GM12878 (cell line): ENCODE data around the gene EMX1. TPM values are rescaled to one million over a fixed set of nuclear protein-coding genes. Genes with fewer than 3 reads are reported as not detected.

Source experiments
- ATAC-seq: fragments of 200-7000 bp; cut with Tn5 transposase; 3 replicates; pipeline ENCODE4 v1.9.1; 2020; ENCODE audit warnings: mild to moderate bottlenecking, moderate library complexity
- BruUV-seq: library from RNA; stranded (reverse); fragments of 400-500 nt; replicated peaks from 2 replicates; lab custom pipeline; 2021; lab: Mats Ljungman, UMichigan
- CTCF ChIA-PET: fragments of 300-600 bp; sonication (Branson Sonifier 250); formaldehyde crosslinking; extraction: SDS; loops from one replicate; lab custom pipeline; 2021; ENCODE audit warnings: inconsistent platforms; lab: Yijun Ruan, JAX
- POLR2A ChIA-PET: fragments of 350-600 bp; formaldehyde crosslinking; extraction: SDS; loops from one replicate; lab custom pipeline; 2021; ENCODE audit warnings: inconsistent platforms; lab: Charles Lee
- RAD21 ChIA-PET: fragments of 300-600 bp; sonication (Branson Sonifier 250); formaldehyde crosslinking; loops from one replicate; lab custom pipeline; 2023; ENCODE audit warnings: antibody characterized with exemption; ENCODE audit not compliant: unreplicated experiment; lab: Charles Lee
- SMC1A ChIA-PET: fragments of 300-600 bp; sonication (Branson Sonifier 250); formaldehyde crosslinking; loops from one replicate; lab custom pipeline; 2023; ENCODE audit not compliant: unreplicated experiment, uncharacterized antibody; lab: Charles Lee
- DNase-seq: peaks from one replicate; pipeline ENCODE4 v3.0.0-alpha.2; 2011; ENCODE audit warnings: low read depth, low spot score
- FAIRE-seq: peaks from 3 replicates; lab custom pipeline; 2011; peaks lifted over from hg19 to GRCh38; lab: Jason Lieb, UNC
- H2AFZ ChIP-seq: 2 replicates; pipeline ENCODE4 v1.6.0; 2011; ENCODE audit warnings: low read depth, low read length, control low read depth; ENCODE audit not compliant: control insufficient read depth
- H3K27ac ChIP-seq: 2 replicates; pipeline ENCODE4 v1.5.1; 2011; ENCODE audit warnings: control low read depth; ENCODE audit not compliant: control insufficient read depth, insufficient read depth
- H3K27me3 ChIP-seq, 2 experiments: replicated peaks in 1 of 2; 2 replicates each; pipeline versions ENCODE4 v1.6.0 to v1.6.1; 2011; ENCODE audit warnings: low read length in 1 of 2; ENCODE audit not compliant: control insufficient read depth in 2 of 2, insufficient read depth in 2 of 2
- H3K36me3 ChIP-seq, 2 experiments: 2 replicates each; pipeline ENCODE4 v1.5.1; 2011; ENCODE audit warnings: low read length in 1 of 2; ENCODE audit not compliant: control insufficient read depth in 2 of 2, insufficient read depth in 2 of 2
- H3K4me1 ChIP-seq: 2 replicates; pipeline ENCODE4 v1.6.1; 2011; ENCODE audit warnings: mild to moderate bottlenecking, low read length, moderate library complexity, mixed read lengths; ENCODE audit not compliant: control insufficient read depth, insufficient read depth
- H3K4me2 ChIP-seq: 2 replicates; pipeline ENCODE4 v1.6.0; 2011; ENCODE audit warnings: control low read depth; ENCODE audit not compliant: control insufficient read depth, insufficient read depth
- H3K4me3 ChIP-seq: fragments of 200-600 bp; sonication (generic); 2 replicates; pipeline ENCODE4 v1.5.1; 2016
- H3K79me2 ChIP-seq: 2 replicates; pipeline ENCODE4 v1.6.0; 2011; ENCODE audit warnings: low read length; ENCODE audit not compliant: control insufficient read depth, insufficient read depth
- H3K9ac ChIP-seq: 2 replicates; pipeline ENCODE4 v1.8.0; 2011; ENCODE audit warnings: low read length, control low read depth, mixed read lengths; ENCODE audit not compliant: control insufficient read depth, insufficient read depth
- H3K9me3 ChIP-seq: replicated peaks from 3 replicates; pipeline ENCODE4 v1.5.1; 2011; ENCODE audit warnings: mild to moderate bottlenecking, low read length; ENCODE audit not compliant: control insufficient read depth, insufficient read depth
- H4K20me1 ChIP-seq: 2 replicates; pipeline ENCODE4 v1.6.0; 2011; ENCODE audit not compliant: control insufficient read depth, insufficient read depth
- ATF3 ChIP-seq: IDR thresholded peaks from 2 replicates; pipeline ENCODE4 v1.6.1; 2011; ENCODE audit warnings: low read depth, mild to moderate bottlenecking, low read length, moderate library complexity, borderline replicate concordance; ENCODE audit errors: extremely low read depth
- BRCA1 ChIP-seq: IDR thresholded peaks from 2 replicates; pipeline ENCODE4 v1.6.1; 2011; ENCODE audit warnings: low read depth, low read length, improper control_type of control experiment
- DPF2 ChIP-seq: fragments of 450-650 bp; IDR thresholded peaks from 2 replicates; pipeline ENCODE4 v1.6.1; 2017; ENCODE audit warnings: mild to moderate bottlenecking
- MEF2A ChIP-seq: IDR thresholded peaks from 2 replicates; pipeline ENCODE4 v1.6.1; 2011; ENCODE audit warnings: low read depth, mild to moderate bottlenecking, low read length, moderate library complexity; ENCODE audit not compliant: insufficient read depth
- MTA3 ChIP-seq: IDR thresholded peaks from 2 replicates; pipeline ENCODE4 v1.6.1; 2012; ENCODE audit warnings: low read length, inconsistent platforms, borderline replicate concordance
- RB1 ChIP-seq: fragments of 450-650 bp; formaldehyde crosslinking; IDR thresholded peaks from 2 replicates; pipeline ENCODE4 v1.6.1; 2017; ENCODE audit warnings: mild to moderate bottlenecking, borderline replicate concordance
- SMAD1 ChIP-seq: fragments of 450-650 bp; IDR thresholded peaks from 2 replicates; pipeline ENCODE4 v1.6.1; 2018; ENCODE audit warnings: mild to moderate bottlenecking, low read depth; ENCODE audit not compliant: partially characterized antibody
- YBX1 ChIP-seq: fragments of 450-650 bp; IDR thresholded peaks from 2 replicates; pipeline ENCODE4 v1.6.1; 2016; ENCODE audit warnings: antibody characterized with exemption
- ZNF274 ChIP-seq: IDR thresholded peaks from one replicate; pipeline ENCODE4 v1.8.0; 2011; ENCODE audit not compliant: insufficient read length, insufficient read depth
- WGBS: methylation state at CpG from one replicate; pipeline ENCODE4 v1.1.6; 2016; ENCODE audit warnings: low lambda C conversion rate; ENCODE audit not compliant: insufficient replicate concordance, insufficient coverage; ENCODE audit errors: missing lambda C conversion rate; 5-methylcytosine and 5-hydroxymethylcytosine counted together
- in situ Hi-C: fragments of 300-500 bp; cut with MboI; formaldehyde crosslinking; loops from 9 replicates; pipeline ENCODE4 v1.14.3; 2018; ENCODE audit warnings: mixed read lengths
- intact Hi-C: fragments of 100-400 bp; cut with micrococcal nuclease; formaldehyde crosslinking; loops from one replicate; pipeline ENCODE4 v1.14.2; 2022; ENCODE audit not compliant: unreplicated experiment
- polyA plus RNA-seq, 11 experiments: library from polyadenylated mRNA; depleted of rRNA in 4 of 11; unstranded in 6 of 11; stranded (reverse) in 5 of 11; fragments of >200 nt; fragmentation: Nextera tagmentation in 4 of 11; fragmentation: Illumina TruSeq in 1 of 11; extraction: Ambion mirVana in 4 of 11; extraction: Trizol in 1 of 11; gene quantifications; 1 replicate in 1 of 11; 2 replicates in 10 of 11; pipeline versions ENCODE4 v1.2.1 to v1.2.3, GENCODE V29; 2011 to 2016; ENCODE audit warnings: inconsistent platforms in 2 of 11, missing spikeins in 2 of 11, low read depth in 1 of 11
- total RNA-seq, 4 experiments: library from RNA; depleted of rRNA in 3 of 4; stranded (reverse); fragments of >200 nt in 3 of 4; fragmentation: Illumina TruSeq in 1 of 4; extraction: Trizol in 1 of 4; gene quantifications; 2 replicates each; pipeline versions ENCODE4 v1.2.1 to v1.2.3, GENCODE V29; 2013 to 2021
- TF ChIP-seq, protein P1 (sequence below): IDR thresholded peaks from 2 replicates; pipeline ENCODE4 v1.6.1; 2011; ENCODE audit warnings: mild to moderate bottlenecking, low read depth, low read length, moderate library complexity; ENCODE audit not compliant: insufficient replicate concordance

The EMX1 gene
- total and polyA plus RNA-seq, 10 of the 15 experiments (the other 5 are each of a cell fraction or from before 2014, with no cell fraction given), result 0.07 to 5.1 (median 1.2) TPM; not detected in 1

GRCh38 chr2:72942881-72943418 lies 25.6 kb downstream of the EMX1 start:
- no peaks in the 10 kb centered on the region for H3K9me3 ChIP-seq
- H4K20me1 ChIP-seq, result no peaks in the 10 kb centered on the region
- WGBS, result 61% methylated on average over 8 of the region's 8 CpGs
- RAD21 ChIA-PET, result no interaction called here
- no peak overlapping the region for H3K9ac ChIP-seq
- no peaks in the 10 kb centered on the region for H3K79me2 ChIP-seq
- in situ Hi-C loops (no loop called here), intact Hi-C loops (no loop called here)
- H3K27me3 ChIP-seq, result no peaks in the 10 kb centered on the region
- POLR2A ChIA-PET, result no interaction called here
- TF ChIP-seq DPF2, result no peak
- no peak for TF ChIP-seq MTA3
- TF ChIP-seq, protein P1, sequence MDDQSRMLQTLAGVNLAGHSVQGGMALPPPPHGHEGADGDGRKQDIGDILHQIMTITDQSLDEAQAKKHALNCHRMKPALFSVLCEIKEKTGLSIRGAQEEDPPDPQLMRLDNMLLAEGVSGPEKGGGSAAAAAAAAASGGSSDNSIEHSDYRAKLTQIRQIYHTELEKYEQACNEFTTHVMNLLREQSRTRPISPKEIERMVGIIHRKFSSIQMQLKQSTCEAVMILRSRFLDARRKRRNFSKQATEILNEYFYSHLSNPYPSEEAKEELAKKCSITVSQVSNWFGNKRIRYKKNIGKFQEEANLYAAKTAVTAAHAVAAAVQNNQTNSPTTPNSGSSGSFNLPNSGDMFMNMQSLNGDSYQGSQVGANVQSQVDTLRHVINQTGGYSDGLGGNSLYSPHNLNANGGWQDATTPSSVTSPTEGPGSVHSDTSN, result no peak
- H3K4me1 ChIP-seq, result no peaks in the 10 kb centered on the region
- H3K4me3 ChIP-seq, result no peak overlapping the region
- H3K36me3 ChIP-seq, result no peaks in the 10 kb centered on the region
- no TSS peak for BruUV-seq
- H3K27ac ChIP-seq, result no peak overlapping the region
- FAIRE-seq (no peak), ATAC-seq (no peak), DNase-seq (no peak)
- SMC1A ChIA-PET, result no interaction called here
- no peak overlapping the region for H3K4me2 ChIP-seq
- CTCF ChIA-PET, result no interaction called here
- no peak overlapping the region for H2AFZ ChIP-seq

DNA sequence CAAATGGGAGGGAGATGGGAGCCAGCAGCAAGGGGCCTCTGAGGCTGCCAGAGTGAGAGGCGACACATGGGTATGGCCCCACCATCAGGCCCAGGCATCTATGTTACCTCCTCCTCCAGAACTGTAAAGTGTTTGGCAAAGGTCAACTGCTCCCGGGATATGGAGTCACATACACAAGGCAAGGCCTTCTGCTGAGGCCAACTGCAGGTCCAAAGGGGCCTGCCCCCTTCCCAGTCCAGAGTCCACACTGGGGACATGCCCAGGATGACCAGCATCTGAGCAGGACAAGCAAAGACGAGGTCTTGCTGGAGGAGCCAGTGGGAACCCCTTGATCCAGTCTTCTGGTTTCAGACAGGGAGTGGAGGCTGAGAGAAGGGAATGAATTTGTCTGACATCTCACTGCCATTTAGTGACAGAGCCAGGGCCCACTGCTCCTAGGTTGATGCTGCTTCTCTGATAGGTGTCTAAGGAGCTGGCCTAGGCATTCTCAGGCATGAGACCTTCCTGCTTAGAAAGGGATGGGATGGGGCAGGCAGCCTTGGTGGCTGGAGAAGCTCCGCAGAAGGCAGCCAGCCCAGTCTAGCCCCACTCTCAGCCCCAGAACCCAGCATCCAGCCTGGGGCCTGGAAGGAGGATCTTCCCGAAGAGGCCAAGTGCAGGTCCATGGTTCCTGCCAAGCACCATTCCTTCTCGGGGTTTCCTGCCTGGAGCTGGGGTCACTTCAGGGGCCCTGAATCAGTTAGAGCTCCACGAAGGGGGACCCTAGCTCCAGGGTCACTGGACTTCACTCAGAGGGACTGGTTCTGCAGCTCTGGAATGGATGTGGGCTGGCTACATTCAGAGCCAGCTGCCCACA lies 26.4 kb downstream of the EMX1 start:
- Histone ChIP-seq H3K27me3 (no peaks in the 10 kb centered on the region), H4K20me1 (no peaks in the 10 kb centered on the region), H2AFZ (no peak overlapping the region), H3K4me3 (no peak overlapping the region), H3K9ac (no peak overlapping the region), H3K9me3 (no peaks in the 10 kb centered on the region), H3K79me2 (no peaks in the 10 kb centered on the region), H3K4me1 (no peaks in the 10 kb centered on the region), H3K4me2 (no peak overlapping the region), H3K27ac (no peak overlapping the region), H3K36me3 (no peaks in the 10 kb centered on the region)
- no TSS peak for BruUV-seq
- 50% methylated on average over 7 of the region's 7 CpGs for WGBS
- FAIRE-seq, result no peak
- ChIA-PET POLR2A (no interaction called here), RAD21 (no interaction called here), CTCF (no interaction called here), SMC1A (interaction anchor here (0.8 kb wide), 1 partner anchor 30 kb away, joined by 4 read pairs; no protein-coding TSS in a partner anchor)
- in situ Hi-C loops, result no loop called here
- ATAC-seq, result no peak
- DNase-seq, result no peak
- intact Hi-C loops, result no loop called here
- TF ChIP-seq MEF2A (no peak), SMAD1 (no peak), ZNF274 (no peak), YBX1 (no peak), BRCA1 (no peak), ATF3 (no peak), RB1 (no peak)
